SK-N-SH (cell line): Measurements from ENCODE around the gene CDH4. TPM values are rescaled to one million over a fixed set of nuclear protein-coding genes. Genes with fewer than 3 reads are reported as not detected.

ENCODE experiments used
- CTCF ChIA-PET: fragments of 300-600, 350-600 bp; formaldehyde crosslinking; extraction: SDS; loops from one replicate; lab custom pipeline; 2021; lab: Yijun Ruan, JAX
- POLR2A ChIA-PET: fragments of 350-600 bp; sonication (Branson Sonifier 250); formaldehyde crosslinking; extraction: SDS; loops from one replicate; lab custom pipeline; 2020; ENCODE audit warnings: antibody characterized with exemption, inconsistent platforms; lab: Yijun Ruan, JAX
- DNase-seq: peaks from one replicate; pipeline ENCODE4 v3.0.0; 2012
- H2AFZ ChIP-seq: fragments of 200-600 bp; sonication (generic); 2 replicates; pipeline ENCODE4 v1.8.1; 2016; ENCODE audit warnings: antibody characterized with exemption, mild to moderate bottlenecking, low read depth
- H3F3A ChIP-seq: fragments of 200-600 bp; sonication (generic); replicated peaks from 2 replicates; pipeline ENCODE3; 2016; ENCODE audit warnings: antibody characterized with exemption, mild to moderate bottlenecking; ENCODE audit not compliant: insufficient read depth
- H3K27ac ChIP-seq, 2 experiments: fragments of 200-500 bp in 1 of 2; fragments of 200-600 bp in 1 of 2; sonication (Bioruptor generic) in 1 of 2; sonication (generic), shearing (Covaris generic) in 1 of 2; 2 replicates each; pipeline versions ENCODE4 v1.5.1 to v1.6.1; 2014 to 2016; ENCODE audit warnings: low read depth in 2 of 2, inconsistent platforms in 1 of 2, low read length in 1 of 2, mild to moderate bottlenecking in 1 of 2, mixed read lengths in 1 of 2
- H3K27me3 ChIP-seq: fragments of 200-600 bp; sonication (generic), shearing (Covaris generic); 2 replicates; pipeline ENCODE4 v1.6.1; 2016; ENCODE audit warnings: mixed run types; ENCODE audit not compliant: insufficient read depth
- H3K36me3 ChIP-seq, 2 experiments: fragments of 200-500 bp in 1 of 2; fragments of 200-600 bp in 1 of 2; sonication (Bioruptor generic) in 1 of 2; sonication (generic) in 1 of 2; replicated peaks in 1 of 2; 2 replicates each; pipeline versions ENCODE3 to v1.5.1; 2014 to 2016; ENCODE audit warnings: low read length in 1 of 2, mild to moderate bottlenecking in 1 of 2; ENCODE audit not compliant: insufficient read depth in 2 of 2, control insufficient read depth in 1 of 2
- H3K4me1 ChIP-seq, 2 experiments: fragments of 200-500 bp in 1 of 2; fragments of 200-600 bp in 1 of 2; sonication (Bioruptor generic) in 1 of 2; sonication (generic), shearing (Covaris generic) in 1 of 2; 2 replicates each; pipeline versions ENCODE4 v1.5.1 to v1.6.1; 2014 to 2016; ENCODE audit warnings: low read depth in 1 of 2, low read length in 1 of 2, mixed run types in 1 of 2; ENCODE audit not compliant: insufficient read depth in 2 of 2, control insufficient read depth in 1 of 2
- H3K4me2 ChIP-seq: fragments of 200-600 bp; sonication (generic), shearing (Covaris generic); 2 replicates; pipeline ENCODE4 v1.6.1; 2017; ENCODE audit warnings: mixed run types
- H3K4me3 ChIP-seq, 2 experiments: fragments of 200-500 bp in 1 of 2; fragments of 200-600 bp in 1 of 2; sonication (Bioruptor generic) in 1 of 2; sonication (generic), shearing (Covaris generic) in 1 of 2; 2 replicates each; pipeline versions ENCODE4 v1.5.1 to v1.8.1; 2014 to 2016; ENCODE audit warnings: low read depth in 2 of 2, inconsistent platforms in 1 of 2, low read length in 1 of 2, mild to moderate bottlenecking in 1 of 2, mixed read lengths in 1 of 2, moderate library complexity in 1 of 2
- H3K79me2 ChIP-seq: fragments of 200-600 bp; sonication (generic); 2 replicates; pipeline ENCODE4 v1.8.1; 2017; ENCODE audit warnings: mild to moderate bottlenecking; ENCODE audit not compliant: insufficient read depth
- H3K9ac ChIP-seq: fragments of 200-600 bp; sonication (generic); 2 replicates; pipeline ENCODE4 v1.6.1; 2017; ENCODE audit warnings: mixed run types
- H3K9me2 ChIP-seq: fragments of 200-600 bp; sonication (generic); 2 replicates; pipeline ENCODE4 v1.6.1; 2017; ENCODE audit warnings: mixed run types
- H3K9me3 ChIP-seq: fragments of 200-600 bp; sonication (generic); 2 replicates; pipeline ENCODE4 v1.6.1; 2017; ENCODE audit warnings: mixed run types, mild to moderate bottlenecking, moderate library complexity
- H4K20me1 ChIP-seq: fragments of 200-600 bp; sonication (generic); 2 replicates; pipeline ENCODE4 v1.6.1; 2017; ENCODE audit warnings: mild to moderate bottlenecking, mixed run types; ENCODE audit not compliant: insufficient read depth
- CHD2 ChIP-seq: fragments of 150-350 bp; IDR thresholded peaks from 2 replicates; pipeline ENCODE4 v1.6.1; 2018; ENCODE audit warnings: low read length; ENCODE audit not compliant: partially characterized antibody
- ELF1 ChIP-seq: IDR thresholded peaks from 2 replicates; pipeline ENCODE4 v1.4.0; 2012
- FOXJ3 ChIP-seq: sonication (generic); formaldehyde crosslinking; IDR thresholded peaks from 2 replicates; pipeline ENCODE4 v1.5.1; 2020; ENCODE audit warnings: mild to moderate bottlenecking, missing genetic modification reagents
- FOXM1 ChIP-seq: IDR thresholded peaks from 2 replicates; pipeline ENCODE4 v1.4.0; 2012; ENCODE audit warnings: low read depth, mild to moderate bottlenecking
- NRF1 ChIP-seq: IDR thresholded peaks from 2 replicates; pipeline ENCODE4 v1.6.1; 2012; ENCODE audit warnings: low read depth, mild to moderate bottlenecking, low read length
- POLR2AphosphoS5 ChIP-seq: IDR thresholded peaks from 2 replicates; pipeline ENCODE4 v1.6.1; 2012; ENCODE audit warnings: low read depth, low read length
- RAD21 ChIP-seq: IDR thresholded peaks from 2 replicates; pipeline ENCODE4 v1.6.1; 2012; ENCODE audit warnings: mild to moderate bottlenecking, low read length
- RCOR1 ChIP-seq: fragments of 150-350 bp; IDR thresholded peaks from 2 replicates; pipeline ENCODE4 v1.6.1; 2017; ENCODE audit warnings: antibody characterized with exemption, low read length
- RXRA ChIP-seq: IDR thresholded peaks from 2 replicates; pipeline ENCODE4 v1.4.0; 2012; ENCODE audit warnings: low read depth, mild to moderate bottlenecking, borderline replicate concordance
- SIN3A ChIP-seq: IDR thresholded peaks from 2 replicates; pipeline ENCODE4 v1.6.1; 2012; ENCODE audit warnings: low read depth, mild to moderate bottlenecking, low read length, moderate library complexity, borderline replicate concordance
- SMC3 ChIP-seq: IDR thresholded peaks from 2 replicates; pipeline ENCODE4 v1.6.1; 2012; ENCODE audit warnings: low read depth, low read length, improper control_type of control experiment
- TAF1 ChIP-seq: IDR thresholded peaks from 2 replicates; pipeline ENCODE4 v1.6.1; 2012; ENCODE audit warnings: low read depth, mild to moderate bottlenecking, low read length, moderate library complexity, borderline replicate concordance
- TCF12 ChIP-seq: IDR thresholded peaks from 2 replicates; pipeline ENCODE4 v1.4.0; 2012
- YY1 ChIP-seq: IDR thresholded peaks from 2 replicates; pipeline ENCODE4 v1.4.0; 2012; ENCODE audit warnings: low read depth, mild to moderate bottlenecking
- ZBTB33 ChIP-seq: IDR thresholded peaks from 2 replicates; pipeline ENCODE4 v1.4.0; 2012; ENCODE audit warnings: low read depth, borderline replicate concordance
- WGBS: methylation state at CpG from one replicate; pipeline ENCODE4 v1.1.6; 2017; ENCODE audit warnings: low lambda C conversion rate; 5-methylcytosine and 5-hydroxymethylcytosine counted together
- polyA plus RNA-seq, 3 experiments: library from polyadenylated mRNA; depleted of rRNA; stranded (reverse); fragments of >200 nt; gene quantifications; 2 replicates each; pipeline ENCODE4 v1.2.3, GENCODE V29; 2012
- TF ChIP-seq, protein P1 (sequence below): fragments of 200-600 bp; sonication (generic); IDR thresholded peaks from 2 replicates; pipeline ENCODE4 v1.6.1; 2017; ENCODE audit warnings: antibody characterized with exemption, mild to moderate bottlenecking, moderate library complexity
- TF ChIP-seq, protein P2 (sequence below): fragments of 150-350 bp; IDR thresholded peaks from 2 replicates; pipeline ENCODE4 v1.6.1; 2016; ENCODE audit warnings: mild to moderate bottlenecking, low read depth, low read length

CDH4 gene
- polyA plus RNA-seq, 1 of the 3 experiments (the other 2 are of a cell fraction), result not detected

GRCh38 chr20:61429458-61430227 lies 177.6 kb downstream of the CDH4 start:
- no peak for TF ChIP-seq RCOR1
- TF ChIP-seq, protein P1, sequence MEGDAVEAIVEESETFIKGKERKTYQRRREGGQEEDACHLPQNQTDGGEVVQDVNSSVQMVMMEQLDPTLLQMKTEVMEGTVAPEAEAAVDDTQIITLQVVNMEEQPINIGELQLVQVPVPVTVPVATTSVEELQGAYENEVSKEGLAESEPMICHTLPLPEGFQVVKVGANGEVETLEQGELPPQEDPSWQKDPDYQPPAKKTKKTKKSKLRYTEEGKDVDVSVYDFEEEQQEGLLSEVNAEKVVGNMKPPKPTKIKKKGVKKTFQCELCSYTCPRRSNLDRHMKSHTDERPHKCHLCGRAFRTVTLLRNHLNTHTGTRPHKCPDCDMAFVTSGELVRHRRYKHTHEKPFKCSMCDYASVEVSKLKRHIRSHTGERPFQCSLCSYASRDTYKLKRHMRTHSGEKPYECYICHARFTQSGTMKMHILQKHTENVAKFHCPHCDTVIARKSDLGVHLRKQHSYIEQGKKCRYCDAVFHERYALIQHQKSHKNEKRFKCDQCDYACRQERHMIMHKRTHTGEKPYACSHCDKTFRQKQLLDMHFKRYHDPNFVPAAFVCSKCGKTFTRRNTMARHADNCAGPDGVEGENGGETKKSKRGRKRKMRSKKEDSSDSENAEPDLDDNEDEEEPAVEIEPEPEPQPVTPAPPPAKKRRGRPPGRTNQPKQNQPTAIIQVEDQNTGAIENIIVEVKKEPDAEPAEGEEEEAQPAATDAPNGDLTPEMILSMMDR, result no peak
- TF ChIP-seq TAF1, result no peak
- no peak for TF ChIP-seq FOXM1
- TF ChIP-seq CHD2, result no peak
- TF ChIP-seq SMC3, result no peak
- no peak for TF ChIP-seq ELF1
- POLR2A ChIA-PET, result no interaction called here
- CTCF ChIA-PET, result no interaction called here
- no peak for DNase-seq
- Histone ChIP-seq H3K36me3 (no peaks in the 10 kb centered on the region), H3K27me3 (no peaks in the 10 kb centered on the region), H4K20me1 (no peaks in the 10 kb centered on the region), H3K4me2 (no peak overlapping the region), H3F3A (no peaks in the 10 kb centered on the region), H3K4me3 (no peak overlapping the region), H3K9ac (no peak overlapping the region), H3K9me3 (no peaks in the 10 kb centered on the region), H3K27ac (no peak overlapping the region), H3K4me1 (no peaks in the 10 kb centered on the region; a peak in 2 of 4 replicates), H3K79me2 (no peaks in the 10 kb centered on the region), H3K9me2 (no peaks in the 10 kb centered on the region), H2AFZ (no peak overlapping the region)
- 43% methylated on average over 4 of the region's 4 CpGs for WGBS

- H3K4me1 ChIP-seq, result no peaks in the 10 kb centered on the region; a peak in 2 of 4 replicates
- no peaks in the 10 kb centered on the region for H3K36me3 ChIP-seq
- H3K27me3 ChIP-seq, result no peaks in the 10 kb centered on the region
- no peaks in the 10 kb centered on the region for H4K20me1 ChIP-seq
- H3K4me2 ChIP-seq, result no peak overlapping the region
- H3F3A ChIP-seq, result no peaks in the 10 kb centered on the region
- H3K4me3 ChIP-seq, result no peak overlapping the region
- H2AFZ ChIP-seq, result no peak overlapping the region
- H3K9ac ChIP-seq, result no peak overlapping the region
- ChIA-PET POLR2A (no interaction called here), CTCF (no interaction called here)
- WGBS, result 22% methylated on average over 11 of the region's 11 CpGs
- H3K27ac ChIP-seq, result no peak overlapping the region
- H3K9me3 ChIP-seq, result no peaks in the 10 kb centered on the region
- no peaks in the 10 kb centered on the region for H3K9me2 ChIP-seq
- H3K79me2 ChIP-seq, result no peaks in the 10 kb centered on the region
- DNase-seq, result peak; percentile 42
- TF ChIP-seq RXRA (no peak), NRF1 (no peak), ZBTB33 (no peak), CHD2 (no peak), YY1 (no peak), RAD21 (no peak), SIN3A (no peak), TCF12 (no peak), POLR2AphosphoS5 (no peak), FOXJ3 (CRISPR knock-in tag) (no peak), SMC3 (no peak)
- TF ChIP-seq, protein P2, sequence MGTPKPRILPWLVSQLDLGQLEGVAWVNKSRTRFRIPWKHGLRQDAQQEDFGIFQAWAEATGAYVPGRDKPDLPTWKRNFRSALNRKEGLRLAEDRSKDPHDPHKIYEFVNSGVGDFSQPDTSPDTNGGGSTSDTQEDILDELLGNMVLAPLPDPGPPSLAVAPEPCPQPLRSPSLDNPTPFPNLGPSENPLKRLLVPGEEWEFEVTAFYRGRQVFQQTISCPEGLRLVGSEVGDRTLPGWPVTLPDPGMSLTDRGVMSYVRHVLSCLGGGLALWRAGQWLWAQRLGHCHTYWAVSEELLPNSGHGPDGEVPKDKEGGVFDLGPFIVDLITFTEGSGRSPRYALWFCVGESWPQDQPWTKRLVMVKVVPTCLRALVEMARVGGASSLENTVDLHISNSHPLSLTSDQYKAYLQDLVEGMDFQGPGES, result no peak
- TF ChIP-seq, protein P1, result no peak
These were observed 178.2 kb downstream of the CDH4 start for GRCh38 chr20:61430228-61430624.
